Endothelial cell of umbilical vein (primary cell): Measurements from ENCODE around the gene NT5DC1.

Experiments used
- EZH2 ChIP-seq: IDR thresholded peaks from 2 replicates; pipeline ENCODE4 v1.6.1; 2012; ENCODE audit warnings: borderline replicate concordance, low read depth, mild to moderate bottlenecking, moderate library complexity, low read length, inconsistent platforms; ENCODE audit not compliant: severe bottlenecking
- FOS ChIP-seq: IDR thresholded peaks from 2 replicates; pipeline ENCODE4 v1.6.1; 2011; ENCODE audit warnings: mild to moderate bottlenecking, low read length, moderate library complexity, borderline replicate concordance; ENCODE audit not compliant: insufficient read depth
- GATA2 ChIP-seq: IDR thresholded peaks from 2 replicates; pipeline ENCODE4 v1.7.0; 2011; ENCODE audit warnings: low read depth, mild to moderate bottlenecking, moderate library complexity, mixed read lengths, low read length; ENCODE audit not compliant: insufficient read length, insufficient read depth
- JUN ChIP-seq: IDR thresholded peaks from 2 replicates; pipeline ENCODE4 v1.6.1; 2011; ENCODE audit warnings: borderline replicate concordance, low read depth; ENCODE audit not compliant: insufficient read length, insufficient read depth
- MYC ChIP-seq: IDR thresholded peaks from one replicate; pipeline ENCODE4 v1.6.1; 2011; ENCODE audit warnings: mild to moderate bottlenecking, low read depth, low read length
- POLR2A ChIP-seq: IDR thresholded peaks from 2 replicates; pipeline ENCODE4 v1.6.1; 2012; ENCODE audit warnings: low read depth, mild to moderate bottlenecking, control low read depth, low read length
- POLR2AphosphoS5 ChIP-seq: IDR thresholded peaks from 2 replicates; pipeline ENCODE4 v1.6.1; 2012; ENCODE audit warnings: low read depth, mild to moderate bottlenecking, control low read depth, low read length, moderate library complexity; ENCODE audit not compliant: insufficient read depth
- TF ChIP-seq, protein P1 (sequence below), 2 donors: IDR thresholded peaks; 1 replicate in 1 of 2; 2 replicates in 1 of 2; pipeline ENCODE4 v1.5.1; 2011; ENCODE audit warnings: low read length in 2 of 2, mild to moderate bottlenecking in 2 of 2, moderate library complexity in 2 of 2, control low read depth in 1 of 2, inconsistent platforms in 1 of 2, low read depth in 1 of 2; ENCODE audit not compliant: insufficient read depth in 1 of 2; ENCODE audit errors: extremely low read depth in 1 of 2
- TF ChIP-seq, protein P2 (sequence below): IDR thresholded peaks from 2 replicates; pipeline ENCODE4 v1.6.1; 2011; ENCODE audit not compliant: insufficient read depth, insufficient read length

DNA sequence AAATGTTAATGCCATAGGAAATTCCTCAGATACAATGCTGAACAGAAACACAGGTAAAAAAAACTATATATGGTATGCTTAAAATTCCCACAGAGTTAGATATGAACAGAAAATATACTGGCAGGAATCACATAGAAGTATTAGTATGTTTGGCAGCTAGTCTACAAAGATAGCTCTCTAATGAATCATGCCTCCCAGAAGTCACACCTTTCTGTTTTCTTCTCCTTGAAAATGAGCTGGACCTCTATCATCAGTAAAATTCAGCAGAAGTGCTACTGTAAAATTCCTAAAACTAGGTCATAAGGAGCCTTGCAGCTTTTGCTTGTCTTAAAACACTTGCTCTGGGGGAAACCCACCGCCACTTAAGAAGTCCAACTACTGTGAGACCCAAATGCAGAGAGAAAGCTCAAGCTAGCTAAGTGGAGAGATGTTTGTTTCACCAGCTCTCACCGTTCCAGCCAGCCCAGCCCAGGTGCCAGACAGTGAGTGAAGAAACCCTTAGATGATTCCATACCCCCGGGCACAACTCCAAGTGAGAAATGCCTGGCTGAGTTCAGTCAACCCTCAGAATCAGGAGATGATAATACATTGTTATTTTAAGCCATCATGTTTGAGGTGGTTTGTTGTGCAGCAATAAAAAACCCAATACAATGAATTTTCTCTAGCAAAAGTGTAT is 110.2 kb downstream of the NT5DC1 start:
- TF ChIP-seq, protein P1, sequence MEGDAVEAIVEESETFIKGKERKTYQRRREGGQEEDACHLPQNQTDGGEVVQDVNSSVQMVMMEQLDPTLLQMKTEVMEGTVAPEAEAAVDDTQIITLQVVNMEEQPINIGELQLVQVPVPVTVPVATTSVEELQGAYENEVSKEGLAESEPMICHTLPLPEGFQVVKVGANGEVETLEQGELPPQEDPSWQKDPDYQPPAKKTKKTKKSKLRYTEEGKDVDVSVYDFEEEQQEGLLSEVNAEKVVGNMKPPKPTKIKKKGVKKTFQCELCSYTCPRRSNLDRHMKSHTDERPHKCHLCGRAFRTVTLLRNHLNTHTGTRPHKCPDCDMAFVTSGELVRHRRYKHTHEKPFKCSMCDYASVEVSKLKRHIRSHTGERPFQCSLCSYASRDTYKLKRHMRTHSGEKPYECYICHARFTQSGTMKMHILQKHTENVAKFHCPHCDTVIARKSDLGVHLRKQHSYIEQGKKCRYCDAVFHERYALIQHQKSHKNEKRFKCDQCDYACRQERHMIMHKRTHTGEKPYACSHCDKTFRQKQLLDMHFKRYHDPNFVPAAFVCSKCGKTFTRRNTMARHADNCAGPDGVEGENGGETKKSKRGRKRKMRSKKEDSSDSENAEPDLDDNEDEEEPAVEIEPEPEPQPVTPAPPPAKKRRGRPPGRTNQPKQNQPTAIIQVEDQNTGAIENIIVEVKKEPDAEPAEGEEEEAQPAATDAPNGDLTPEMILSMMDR (IDR thresholded peaks at IDR 0.05; ENCODE audit: extremely low read depth in 1 of 2, insufficient read depth in 1 of 2, low read depth in 1 of 2, low read length in 2 of 2): no peak
- TF ChIP-seq POLR2AphosphoS5 (no peak), POLR2A (no peak), EZH2 (no peak), FOS (no peak), JUN (no peak), GATA2 (no peak), MYC (no peak)
- TF ChIP-seq, protein P2, sequence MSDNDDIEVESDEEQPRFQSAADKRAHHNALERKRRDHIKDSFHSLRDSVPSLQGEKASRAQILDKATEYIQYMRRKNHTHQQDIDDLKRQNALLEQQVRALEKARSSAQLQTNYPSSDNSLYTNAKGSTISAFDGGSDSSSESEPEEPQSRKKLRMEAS: no peak
